ENCODE measurements around the gene IFIT1B. TPM values are rescaled to one million over a fixed set of nuclear protein-coding genes. Genes with fewer than 3 reads are reported as not detected.

The IFIT1B gene
- total and polyA plus RNA-seq, 10 of the 15 experiments (the other 5 are each of a cell fraction or from before 2014, with no cell fraction given) = 0.04 TPM; not detected in 9

GRCh38 chr10:89414879-89415821, 37.3 kb downstream of the IFIT1B start (continued):
- TF ChIP-seq HSF1 (IDR thresholded peaks at IDR 0.05; ENCODE audit: low read depth, low read length) (no peak), IKZF1 (conservative IDR thresholded peaks at IDR 0.05) (peak; percentile 88), MXI1 (IDR thresholded peaks at IDR 0.05; ENCODE audit: low read depth, low read length) (peak; percentile 69; the same call in 1 of the 2 replicates), STAT3 (IDR thresholded peaks at IDR 0.05; ENCODE audit: low read depth, low read length) (no peak), ZNF207 (IDR thresholded peaks at IDR 0.05; ENCODE audit: borderline replicate concordance) (no peak), ZNF687 (IDR thresholded peaks at IDR 0.05) (no peak), BRCA1 (IDR thresholded peaks at IDR 0.05; ENCODE audit: low read depth, low read length) (no peak), YBX1 (IDR thresholded peaks at IDR 0.05) (no peak), ZBED1 (IDR thresholded peaks at IDR 0.05; ENCODE audit: borderline replicate concordance) (no peak), HDGF (IDR thresholded peaks at IDR 0.05) (0 out of 2 replicates have a peak, but pooled peaks have one; percentile 32), SIX5 (IDR thresholded peaks at IDR 0.05; ENCODE audit: low read depth, low read length, severe bottlenecking) (no peak), POLR2AphosphoS2 (IDR thresholded peaks at IDR 0.05; ENCODE audit: low read depth, low read length) (no peak), MYC (IDR thresholded peaks at IDR 0.05; ENCODE audit: insufficient read depth, insufficient read length, insufficient replicate concordance, low read length, severe bottlenecking) (peak; percentile 31), RCOR1 (conservative IDR thresholded peaks at IDR 0.05; ENCODE audit: low read depth, low read length) (no peak)
- TF ChIP-seq, protein P1, sequence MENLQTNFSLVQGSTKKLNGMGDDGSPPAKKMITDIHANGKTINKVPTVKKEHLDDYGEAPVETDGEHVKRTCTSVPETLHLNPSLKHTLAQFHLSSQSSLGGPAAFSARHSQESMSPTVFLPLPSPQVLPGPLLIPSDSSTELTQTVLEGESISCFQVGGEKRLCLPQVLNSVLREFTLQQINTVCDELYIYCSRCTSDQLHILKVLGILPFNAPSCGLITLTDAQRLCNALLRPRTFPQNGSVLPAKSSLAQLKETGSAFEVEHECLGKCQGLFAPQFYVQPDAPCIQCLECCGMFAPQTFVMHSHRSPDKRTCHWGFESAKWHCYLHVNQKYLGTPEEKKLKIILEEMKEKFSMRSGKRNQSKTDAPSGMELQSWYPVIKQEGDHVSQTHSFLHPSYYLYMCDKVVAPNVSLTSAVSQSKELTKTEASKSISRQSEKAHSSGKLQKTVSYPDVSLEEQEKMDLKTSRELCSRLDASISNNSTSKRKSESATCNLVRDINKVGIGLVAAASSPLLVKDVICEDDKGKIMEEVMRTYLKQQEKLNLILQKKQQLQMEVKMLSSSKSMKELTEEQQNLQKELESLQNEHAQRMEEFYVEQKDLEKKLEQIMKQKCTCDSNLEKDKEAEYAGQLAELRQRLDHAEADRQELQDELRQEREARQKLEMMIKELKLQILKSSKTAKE (IDR thresholded peaks at IDR 0.05; ENCODE audit: low read depth, poor library complexity, severe bottlenecking) = no peak
- TF ChIP-seq, protein P2, sequence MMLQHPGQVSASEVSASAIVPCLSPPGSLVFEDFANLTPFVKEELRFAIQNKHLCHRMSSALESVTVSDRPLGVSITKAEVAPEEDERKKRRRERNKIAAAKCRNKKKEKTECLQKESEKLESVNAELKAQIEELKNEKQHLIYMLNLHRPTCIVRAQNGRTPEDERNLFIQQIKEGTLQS (IDR thresholded peaks at IDR 0.05; ENCODE audit: borderline replicate concordance, extremely low read depth, low read depth, low read length) = no peak
- TF ChIP-seq, protein P3, sequence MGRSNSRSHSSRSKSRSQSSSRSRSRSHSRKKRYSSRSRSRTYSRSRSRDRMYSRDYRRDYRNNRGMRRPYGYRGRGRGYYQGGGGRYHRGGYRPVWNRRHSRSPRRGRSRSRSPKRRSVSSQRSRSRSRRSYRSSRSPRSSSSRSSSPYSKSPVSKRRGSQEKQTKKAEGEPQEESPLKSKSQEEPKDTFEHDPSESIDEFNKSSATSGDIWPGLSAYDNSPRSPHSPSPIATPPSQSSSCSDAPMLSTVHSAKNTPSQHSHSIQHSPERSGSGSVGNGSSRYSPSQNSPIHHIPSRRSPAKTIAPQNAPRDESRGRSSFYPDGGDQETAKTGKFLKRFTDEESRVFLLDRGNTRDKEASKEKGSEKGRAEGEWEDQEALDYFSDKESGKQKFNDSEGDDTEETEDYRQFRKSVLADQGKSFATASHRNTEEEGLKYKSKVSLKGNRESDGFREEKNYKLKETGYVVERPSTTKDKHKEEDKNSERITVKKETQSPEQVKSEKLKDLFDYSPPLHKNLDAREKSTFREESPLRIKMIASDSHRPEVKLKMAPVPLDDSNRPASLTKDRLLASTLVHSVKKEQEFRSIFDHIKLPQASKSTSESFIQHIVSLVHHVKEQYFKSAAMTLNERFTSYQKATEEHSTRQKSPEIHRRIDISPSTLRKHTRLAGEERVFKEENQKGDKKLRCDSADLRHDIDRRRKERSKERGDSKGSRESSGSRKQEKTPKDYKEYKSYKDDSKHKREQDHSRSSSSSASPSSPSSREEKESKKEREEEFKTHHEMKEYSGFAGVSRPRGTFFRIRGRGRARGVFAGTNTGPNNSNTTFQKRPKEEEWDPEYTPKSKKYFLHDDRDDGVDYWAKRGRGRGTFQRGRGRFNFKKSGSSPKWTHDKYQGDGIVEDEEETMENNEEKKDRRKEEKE (IDR thresholded peaks at IDR 0.05) = no peak
